Fibroblast of mammary gland (primary cell): ENCODE measurements around the gene CSKMT.
"Not testable (repeated sequence)": the region's sequence is repeated elsewhere in the genome, so short reads cannot be mapped to it uniquely, and the experiment has no call there.

Experiments
- DNase-seq: peaks from one replicate; pipeline ENCODE4 v3.0.0-alpha.2; 2010; ENCODE audit warnings: low read depth
- H3K4me3 ChIP-seq: 2 replicates; pipeline ENCODE4 v1.5.1; 2011; ENCODE audit warnings: low read depth, mild to moderate bottlenecking, low read length, moderate library complexity; ENCODE audit not compliant: control insufficient read depth
- CTCF ChIP-seq: conservative IDR thresholded peaks from 2 replicates; pipeline ENCODE4 v1.5.1; 2011; ENCODE audit warnings: low read depth, low read length, inconsistent platforms; ENCODE audit not compliant: control insufficient read depth, insufficient read depth

The CSKMT gene, protein sequence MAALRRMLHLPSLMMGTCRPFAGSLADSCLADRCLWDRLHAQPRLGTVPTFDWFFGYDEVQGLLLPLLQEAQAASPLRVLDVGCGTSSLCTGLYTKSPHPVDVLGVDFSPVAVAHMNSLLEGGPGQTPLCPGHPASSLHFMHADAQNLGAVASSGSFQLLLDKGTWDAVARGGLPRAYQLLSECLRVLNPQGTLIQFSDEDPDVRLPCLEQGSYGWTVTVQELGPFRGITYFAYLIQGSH

DNA sequence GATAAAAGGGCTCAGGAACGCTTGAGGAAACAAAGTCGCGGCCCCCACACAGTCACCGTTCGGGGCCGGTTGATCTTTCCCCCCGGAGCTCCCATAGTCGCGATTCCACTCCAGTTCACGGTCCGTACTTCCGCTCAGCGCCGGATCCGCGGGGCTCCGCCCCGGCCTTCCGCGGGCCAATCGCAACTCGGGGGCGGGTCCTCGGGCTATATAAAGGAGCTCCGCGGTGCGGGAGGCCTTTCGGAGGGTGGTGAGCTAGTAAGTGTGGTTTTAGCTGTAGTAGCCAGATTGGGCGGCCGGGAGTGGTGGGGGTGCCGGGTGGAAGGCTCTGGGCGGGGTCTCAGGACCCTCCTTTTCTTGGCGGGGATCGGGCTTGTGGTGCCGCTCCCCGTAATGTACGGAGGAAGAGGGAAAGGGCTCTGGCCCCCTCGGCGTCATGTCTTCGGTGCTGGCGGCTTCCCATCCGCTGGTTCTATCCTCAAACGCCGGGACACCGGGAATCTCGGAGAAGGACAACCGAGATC, at the start of gene CSKMT, which contains the start of gene C11orf98:
TSS of gene CSKMT (plus strand) at position 238 of the 524 bp plus-strand sequence. CDS start 568 bp downstream, outside the sequence.
TSS of gene C11orf98 (minus strand) at position 136 of the 524 bp plus-strand sequence. CDS start at position 95, 41 bp downstream.
- peak within 1 kb of the TSS; percentile 94 for H3K4me3 ChIP-seq
- DNase-seq, result peak; percentile 89
- TF ChIP-seq CTCF, result no peak

- no peak for TF ChIP-seq CTCF
- H3K4me3 ChIP-seq, result no peak overlapping the region
- DNase-seq, result no peak
Measured at GRCh38 chr11:62615521-62615920, 49.6 kb upstream of the CSKMT start.

DNA sequence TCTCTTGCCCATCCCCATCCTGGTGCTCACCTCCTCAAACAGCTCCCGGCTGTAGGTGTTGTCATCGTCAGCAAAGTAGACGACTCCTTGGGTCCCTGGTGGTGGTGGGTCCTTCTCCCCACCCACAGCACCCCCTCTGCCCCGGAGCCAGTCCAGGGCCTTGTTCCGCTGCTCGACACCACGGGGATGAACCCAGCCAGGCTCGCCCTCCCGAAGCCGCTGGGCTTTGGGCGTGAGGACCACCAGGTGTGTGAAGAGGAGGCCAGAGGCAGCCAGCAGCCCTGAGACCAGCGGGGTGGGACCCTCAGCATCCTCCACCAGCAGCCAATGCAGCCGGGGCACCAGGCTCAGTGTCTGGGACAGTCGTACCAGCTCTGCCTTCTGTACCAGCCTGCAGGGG, 48.2 kb upstream of the CSKMT start:
- not testable (repeated sequence) for DNase-seq, H3K4me3 ChIP-seq

DNA sequence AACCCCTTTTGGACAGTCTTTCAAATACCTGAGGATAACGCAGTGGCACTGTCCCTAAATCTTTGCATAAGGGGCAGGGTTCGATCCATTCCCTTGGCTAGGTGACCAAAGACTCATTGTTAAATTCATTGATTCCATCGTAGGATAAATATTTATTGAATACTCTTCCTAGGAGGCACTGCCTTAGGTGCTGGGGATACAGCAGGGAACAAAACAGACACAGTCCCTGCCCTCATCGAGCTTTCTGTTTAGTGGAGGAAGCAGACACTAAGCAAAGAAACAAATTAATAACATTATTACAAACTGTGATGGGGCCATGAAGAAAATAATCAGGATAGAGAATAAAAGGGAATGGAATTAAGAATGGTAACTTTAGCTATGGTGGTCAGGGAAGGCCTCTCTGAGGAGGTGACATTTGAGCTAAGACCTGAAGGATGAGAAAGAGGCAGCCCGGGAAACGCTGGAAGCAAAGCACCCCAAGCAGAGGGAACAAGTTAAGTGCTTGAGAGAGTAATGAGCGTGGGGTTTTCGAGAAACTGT, 44.0 kb upstream of the CSKMT start:
- no peak for TF ChIP-seq CTCF
- no peak for DNase-seq
- H3K4me3 ChIP-seq, result peak overlapping the region; percentile 88

DNA sequence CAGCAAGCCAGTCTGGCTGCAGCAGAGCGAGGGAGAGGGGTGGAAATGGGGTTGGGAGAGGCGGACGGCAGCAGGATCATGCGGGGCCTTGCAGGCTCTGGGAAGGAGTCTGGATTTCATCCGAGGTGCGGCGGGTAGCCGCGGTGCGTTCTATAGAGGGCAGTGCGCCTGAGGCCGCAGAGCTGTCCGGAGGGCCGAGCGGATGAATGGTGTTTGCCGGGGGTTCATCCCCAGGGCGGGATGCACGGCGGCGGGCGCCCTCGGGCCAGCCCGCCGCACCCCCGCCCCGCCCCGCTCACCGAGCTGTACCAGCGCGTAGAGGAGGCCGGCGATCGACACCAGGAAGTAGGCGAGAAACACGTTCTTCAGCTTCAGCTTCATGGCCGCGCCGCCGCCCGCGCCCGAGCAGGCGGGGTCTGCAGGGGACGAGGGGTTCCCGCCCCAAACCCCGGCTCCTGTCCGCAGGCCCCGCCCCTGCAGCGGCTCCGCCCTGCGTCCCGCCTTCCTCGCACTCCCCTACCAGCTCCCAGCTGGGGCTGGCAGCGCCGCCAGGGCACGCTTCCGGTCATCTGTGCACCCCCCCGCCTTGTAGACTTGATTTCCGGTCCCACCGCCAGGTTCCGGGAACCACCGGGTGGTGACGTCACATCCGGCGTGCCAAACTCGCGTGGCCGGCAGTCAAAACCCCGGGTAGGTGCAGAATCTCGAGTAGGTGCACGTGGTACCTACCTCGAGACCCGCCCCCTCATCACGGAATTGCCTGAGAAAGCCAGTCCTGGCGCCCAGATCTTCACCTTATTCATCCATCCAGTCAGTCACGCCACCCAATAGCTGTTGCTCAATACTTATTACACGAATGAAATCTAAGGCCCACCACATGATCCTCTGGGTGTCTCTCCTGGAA, 43.3 kb upstream of the CSKMT start, which contains the start of gene B3GAT3:
TSS of gene B3GAT3 (minus strand) at position 420 of the 904 bp plus-strand sequence. CDS start at position 381, 39 bp downstream.
- TF ChIP-seq CTCF, result no peak
- H3K4me3 ChIP-seq, result peak within 1 kb of the TSS; percentile 88
- peak; percentile 97 for DNase-seq

DNA sequence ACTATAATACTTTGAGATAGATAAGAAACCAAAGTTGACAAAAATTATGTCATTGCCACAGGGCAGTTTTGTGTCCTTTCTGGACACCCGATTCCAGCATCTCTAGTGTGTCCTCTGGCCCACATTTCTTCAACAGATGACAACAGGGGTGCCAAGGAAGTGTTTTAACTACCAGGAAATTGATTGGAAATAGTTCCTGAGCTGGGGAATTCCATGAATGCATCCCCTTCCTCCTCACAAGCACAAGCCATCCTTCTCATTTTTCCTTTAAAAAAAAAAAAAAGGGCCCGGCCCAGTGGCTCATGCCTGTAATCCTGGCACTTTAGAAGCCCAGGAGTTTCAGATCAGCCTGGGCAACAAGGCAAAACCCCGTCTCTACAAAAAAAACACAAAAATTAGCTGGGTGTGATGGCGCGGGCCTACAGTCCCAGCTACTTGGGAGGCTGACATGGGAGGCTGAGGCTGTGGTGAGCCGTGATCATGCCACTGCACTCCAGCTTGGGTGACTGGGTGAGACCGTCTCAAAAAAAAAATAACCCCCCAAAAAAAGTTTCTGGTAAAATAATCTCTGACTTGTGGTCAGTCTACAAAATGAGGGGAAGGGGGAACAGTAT, 42.5 kb upstream of the CSKMT start:
- no peak for DNase-seq
- H3K4me3 ChIP-seq, result no peak overlapping the region
- no peak for TF ChIP-seq CTCF
